Testis (tissue), 2 donors: ENCODE results near the gene VWA8.

ENCODE experiments used
- POLR2A ChIP-seq: fragments of 450-650 bp; IDR thresholded peaks from one replicate; pipeline ENCODE4 v1.6.1; 2017; ENCODE audit warnings: antibody characterized with exemption, mild to moderate bottlenecking, moderate library complexity
- TF ChIP-seq, protein P1 (sequence below), 3 experiments: fragments of 450-650 bp in 2 of 3; fragments of 200-600 bp in 1 of 3; sonication (generic) in 1 of 3; IDR thresholded peaks; one replicate each; pipeline ENCODE4 v1.5.1; 2016 to 2019; ENCODE audit warnings: antibody characterized with exemption in 3 of 3, mild to moderate bottlenecking in 2 of 3, moderate library complexity in 1 of 3

DNA sequence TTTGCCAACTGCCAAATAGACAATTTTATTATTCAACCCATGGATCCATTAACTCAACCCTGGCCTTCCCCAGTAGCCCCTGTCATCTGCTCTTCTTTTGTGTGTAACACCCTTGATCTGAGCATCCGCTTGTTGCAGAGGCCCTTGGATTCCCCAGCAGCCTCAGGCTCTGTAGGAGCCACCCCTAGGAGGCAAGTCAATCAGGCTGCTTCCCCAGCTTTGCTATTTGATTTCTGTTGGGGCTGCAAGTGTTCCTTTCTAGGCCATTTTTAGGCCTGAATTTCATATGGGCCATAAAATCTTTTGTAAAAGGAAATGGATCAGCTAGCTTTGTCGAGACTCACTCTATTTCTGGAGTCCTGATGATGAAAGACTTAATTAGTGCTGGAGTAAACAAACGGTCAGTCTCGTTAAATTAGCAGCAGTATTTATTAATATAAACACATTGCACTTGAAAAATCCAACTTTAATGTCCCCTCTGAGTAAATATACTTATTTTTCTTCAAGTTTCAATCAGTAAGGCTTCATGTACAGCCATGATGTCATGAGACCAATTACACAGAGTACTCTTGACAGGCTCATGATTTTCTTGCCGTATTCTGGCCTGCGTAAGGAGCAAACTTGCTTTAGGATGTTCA, 398.2 kb downstream of the VWA8 start:
- TF ChIP-seq, protein P1, sequence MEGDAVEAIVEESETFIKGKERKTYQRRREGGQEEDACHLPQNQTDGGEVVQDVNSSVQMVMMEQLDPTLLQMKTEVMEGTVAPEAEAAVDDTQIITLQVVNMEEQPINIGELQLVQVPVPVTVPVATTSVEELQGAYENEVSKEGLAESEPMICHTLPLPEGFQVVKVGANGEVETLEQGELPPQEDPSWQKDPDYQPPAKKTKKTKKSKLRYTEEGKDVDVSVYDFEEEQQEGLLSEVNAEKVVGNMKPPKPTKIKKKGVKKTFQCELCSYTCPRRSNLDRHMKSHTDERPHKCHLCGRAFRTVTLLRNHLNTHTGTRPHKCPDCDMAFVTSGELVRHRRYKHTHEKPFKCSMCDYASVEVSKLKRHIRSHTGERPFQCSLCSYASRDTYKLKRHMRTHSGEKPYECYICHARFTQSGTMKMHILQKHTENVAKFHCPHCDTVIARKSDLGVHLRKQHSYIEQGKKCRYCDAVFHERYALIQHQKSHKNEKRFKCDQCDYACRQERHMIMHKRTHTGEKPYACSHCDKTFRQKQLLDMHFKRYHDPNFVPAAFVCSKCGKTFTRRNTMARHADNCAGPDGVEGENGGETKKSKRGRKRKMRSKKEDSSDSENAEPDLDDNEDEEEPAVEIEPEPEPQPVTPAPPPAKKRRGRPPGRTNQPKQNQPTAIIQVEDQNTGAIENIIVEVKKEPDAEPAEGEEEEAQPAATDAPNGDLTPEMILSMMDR (IDR thresholded peaks at IDR 0.05): no peak
- no peak for TF ChIP-seq POLR2A
